Muscle of arm (tissue), 12 donors: ENCODE results near the gene SSX2IP. TPM values are rescaled to one million over a fixed set of nuclear protein-coding genes. Genes with fewer than 3 reads are reported as not detected.
"Not testable (repeated sequence)": the region's sequence is repeated elsewhere in the genome, so short reads cannot be mapped to it uniquely, and the experiment has no call there.

ENCODE experiments used
- DNase-seq: peaks from one replicate; pipeline ENCODE4 v3.0.0-alpha.2; 2013
- polyA plus RNA-seq, 12 donors: library from polyadenylated mRNA; unstranded; fragments of 120-200 nt; gene quantifications; one replicate each; pipeline ENCODE4 v1.2.1, GENCODE V29; 2013; ENCODE audit not compliant: insufficient read length in 12 of 12

Gene SSX2IP
- polyA plus RNA-seq, 12 donors: 12.5 to 24.7 (median 18.1) TPM; not detected in 1

- DNase-seq: no peak
Observed at GRCh38 chr1:84683508-84683907, 6.8 kb downstream of the SSX2IP start.

- no peak for DNase-seq
Observed at GRCh38 chr1:84682047-84682446, 8.2 kb downstream of the SSX2IP start.

DNA sequence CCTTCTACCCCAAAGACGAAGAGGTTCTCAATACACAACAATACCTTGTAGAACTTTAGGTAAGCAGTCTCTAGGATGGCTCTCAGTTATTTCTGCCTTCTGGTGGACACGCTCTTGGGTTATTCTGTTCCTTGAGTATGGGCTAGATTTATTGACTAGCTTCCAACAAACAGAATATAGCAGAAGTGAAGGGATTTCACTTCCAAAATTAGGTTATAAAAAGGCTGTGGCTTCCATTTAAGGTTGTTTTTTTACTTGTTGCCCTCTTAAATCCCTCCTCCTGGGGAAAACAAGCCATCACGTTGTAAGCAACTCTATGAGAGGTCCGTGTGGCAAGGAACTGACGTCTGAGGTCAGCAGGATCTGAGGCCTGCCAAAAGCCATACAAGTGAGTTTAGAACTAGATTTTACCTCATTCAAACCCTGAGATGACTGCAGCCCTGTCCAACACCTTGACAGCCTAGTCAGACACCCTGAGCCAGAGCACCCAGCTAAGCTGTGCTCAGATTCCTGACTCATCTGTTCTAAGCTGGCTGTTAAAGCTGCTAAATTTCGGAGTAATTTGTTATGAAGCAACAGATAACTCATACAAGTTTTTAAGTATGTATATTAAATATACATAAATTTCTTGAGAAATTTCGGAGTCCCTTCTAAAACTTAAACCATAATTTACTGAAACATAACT, 12.7 kb downstream of the SSX2IP start:
- DNase-seq: no peak

DNA sequence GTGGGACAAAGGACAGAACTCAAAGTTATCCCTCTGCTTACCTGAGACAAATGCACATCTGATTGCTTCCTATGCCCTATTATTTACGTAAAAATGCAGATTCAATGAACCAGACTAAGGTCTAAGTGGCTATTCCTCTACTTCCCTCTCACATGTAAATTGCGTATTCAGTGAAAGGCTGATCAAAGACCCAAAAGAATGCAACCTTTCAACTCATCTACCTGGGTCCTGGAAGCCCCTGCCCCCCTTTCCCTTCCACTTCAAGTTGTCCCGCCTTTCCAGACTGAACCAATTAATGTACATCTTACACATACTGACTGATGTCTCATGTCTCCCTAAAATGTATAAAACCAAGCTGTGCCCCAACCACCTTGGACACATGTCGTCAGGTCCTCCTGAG, 14.6 kb downstream of the SSX2IP start:
- DNase-seq: no peak

DNA sequence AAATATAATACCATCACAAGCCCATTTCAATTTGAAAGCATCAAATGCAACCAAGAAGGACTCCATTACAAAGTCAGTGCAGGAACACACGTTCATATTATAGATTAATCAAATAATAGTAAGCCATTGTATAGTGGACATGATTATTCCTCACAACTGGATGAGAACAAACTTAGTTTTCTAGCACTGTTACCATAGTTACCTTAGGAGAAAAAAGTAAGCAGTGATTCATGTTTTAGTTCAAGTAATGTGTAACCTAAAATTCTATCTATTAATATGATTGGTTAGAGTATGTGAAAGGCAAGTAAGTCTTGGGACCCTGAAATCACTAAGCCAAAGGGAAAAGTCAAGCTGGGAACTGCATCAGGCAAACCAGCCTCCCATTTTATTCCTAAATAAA, 15.2 kb downstream of the SSX2IP start:
- DNase-seq: no peak

- DNase-seq: no peak
Observed at GRCh38 chr1:84674705-84675104, 15.6 kb downstream of the SSX2IP start.

- DNase-seq: no peak
Observed at GRCh38 chr1:84674021-84674420, 16.2 kb downstream of the SSX2IP start.

DNA sequence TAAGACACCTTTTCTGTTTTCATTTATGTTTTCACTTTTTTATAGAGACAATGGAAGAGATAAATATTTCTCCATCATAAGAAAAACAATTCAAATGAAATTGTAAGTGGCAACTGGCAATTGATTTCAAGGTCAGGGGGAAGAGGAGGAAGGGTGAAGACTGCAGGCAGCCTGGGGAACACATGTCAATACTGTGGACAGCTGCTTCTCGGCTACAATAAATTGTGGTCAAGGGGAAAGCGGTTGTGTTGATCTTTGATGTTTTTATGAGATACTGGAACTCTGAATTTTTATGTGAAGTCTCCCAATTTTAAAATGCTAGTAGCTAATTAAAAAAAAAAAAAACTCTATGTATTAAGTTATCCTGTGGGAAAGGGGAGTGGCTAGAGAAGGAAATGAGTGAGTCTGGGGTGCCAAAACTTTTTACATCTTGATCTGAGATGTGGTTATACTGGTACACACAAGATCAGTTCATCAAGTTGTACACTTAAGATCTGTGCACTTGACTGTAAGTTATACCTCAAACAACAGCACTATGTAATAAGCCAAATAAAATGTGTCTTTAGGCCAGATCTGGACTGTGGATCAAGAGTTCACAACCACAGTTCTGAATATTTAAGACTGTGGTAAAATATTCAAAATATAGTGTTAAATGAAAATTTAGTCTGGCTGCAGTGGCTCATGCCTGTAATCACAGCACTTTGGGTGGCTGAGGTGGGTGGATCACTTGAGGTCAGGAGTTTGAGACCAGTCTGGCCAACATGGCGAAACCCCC, 18.0 kb downstream of the SSX2IP start:
- DNase-seq: no peak

- no peak for DNase-seq
Observed at GRCh38 chr1:84669831-84670230, 20.4 kb downstream of the SSX2IP start.

GRCh38 chr1:84668185-84668584, 22.1 kb downstream of the SSX2IP start:
- DNase-seq: no peak

GRCh38 chr1:84665703-84666317, 24.5 kb downstream of the SSX2IP start:
- no peak for DNase-seq

DNA sequence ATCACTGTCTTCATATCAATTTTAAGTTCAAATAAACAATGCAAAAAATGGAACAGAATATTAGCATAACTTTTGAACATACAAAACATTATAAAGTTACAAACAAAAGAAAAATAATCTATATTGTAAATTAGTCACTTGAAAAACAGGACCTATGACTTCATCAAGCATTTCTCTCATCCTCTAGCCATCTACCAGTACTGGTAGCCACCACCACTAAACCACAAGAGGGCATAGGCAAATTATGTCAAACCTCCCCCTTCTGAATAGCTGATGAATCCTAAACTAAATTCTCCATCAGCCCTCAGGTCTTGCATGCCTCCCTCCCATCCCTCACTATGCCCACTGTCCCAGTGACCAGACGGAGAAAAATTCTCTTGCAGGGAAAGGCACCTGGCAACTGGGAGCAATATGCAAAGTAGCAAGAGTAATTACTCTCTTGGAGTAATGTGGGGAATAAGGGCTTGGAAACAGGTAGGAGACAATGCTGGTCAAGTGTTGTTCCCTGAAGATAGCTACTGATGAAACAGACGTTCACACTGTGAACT, 37.1 kb downstream of the SSX2IP start:
- no peak for DNase-seq

GRCh38 chr1:84644472-84644871, 45.8 kb downstream of the SSX2IP start:
- DNase-seq: no peak

- DNase-seq: no peak
Observed at GRCh38 chr1:84643183-84643582, 47.1 kb downstream of the SSX2IP start.

DNA sequence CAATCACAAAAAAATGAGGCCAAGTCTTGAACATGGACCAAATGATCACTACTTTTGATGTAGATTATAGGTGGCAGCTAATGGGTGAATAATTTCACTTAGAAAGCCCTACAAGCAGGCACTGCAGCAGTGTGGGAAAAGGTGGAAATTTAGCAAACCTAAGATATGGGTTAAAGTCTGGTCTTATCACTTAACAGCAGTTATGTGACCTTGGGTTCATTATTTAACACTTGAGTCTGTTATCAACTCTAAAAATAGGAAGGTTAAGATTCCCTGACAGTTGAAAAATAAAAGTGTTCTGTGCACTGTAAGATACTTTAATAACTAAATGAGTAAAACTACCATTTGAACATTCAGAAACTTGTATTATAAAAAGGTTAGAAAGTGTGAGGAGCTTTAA, 47.5 kb downstream of the SSX2IP start:
- no peak for DNase-seq

DNA sequence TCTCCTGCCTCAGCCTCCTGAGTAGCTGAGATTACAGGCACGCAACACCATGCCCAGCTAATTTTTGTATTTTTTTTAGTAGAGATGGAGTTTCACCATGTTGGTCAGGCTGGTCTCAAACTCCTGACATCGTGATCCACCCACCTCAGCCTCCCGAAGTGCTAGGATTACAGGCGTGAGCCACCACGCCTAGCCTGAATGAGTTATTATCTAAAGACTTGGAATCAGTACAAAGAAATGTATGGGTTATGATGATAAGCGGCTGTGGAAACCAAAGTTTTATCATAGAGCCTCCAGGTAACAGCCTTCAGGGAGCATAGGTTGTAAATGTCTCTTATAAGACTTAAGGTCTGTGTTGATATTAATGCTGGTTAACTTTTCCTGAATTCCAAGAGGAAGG, 50.5 kb downstream of the SSX2IP start:
- DNase-seq: not testable (repeated sequence)

DNA sequence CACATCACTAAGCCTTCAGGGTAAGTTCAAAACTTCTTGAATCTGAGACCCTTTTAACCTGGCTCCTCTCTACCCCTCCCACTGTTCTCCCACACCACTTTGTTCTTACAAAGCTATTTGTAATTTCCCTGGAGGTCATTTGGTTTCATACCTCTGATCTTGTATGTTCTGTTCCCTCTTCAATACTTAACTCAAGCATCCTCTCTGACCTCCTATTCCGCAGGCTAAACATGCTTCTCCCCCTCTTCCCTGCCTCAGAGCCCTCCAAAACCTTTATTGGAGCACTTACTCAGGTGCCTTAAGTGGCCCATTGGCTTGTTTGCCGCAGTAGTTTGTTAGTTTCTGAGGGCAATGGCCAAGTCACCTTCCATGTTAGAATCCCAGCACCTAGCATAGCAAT, 54.8 kb downstream of the SSX2IP start:
- DNase-seq: no peak

DNA sequence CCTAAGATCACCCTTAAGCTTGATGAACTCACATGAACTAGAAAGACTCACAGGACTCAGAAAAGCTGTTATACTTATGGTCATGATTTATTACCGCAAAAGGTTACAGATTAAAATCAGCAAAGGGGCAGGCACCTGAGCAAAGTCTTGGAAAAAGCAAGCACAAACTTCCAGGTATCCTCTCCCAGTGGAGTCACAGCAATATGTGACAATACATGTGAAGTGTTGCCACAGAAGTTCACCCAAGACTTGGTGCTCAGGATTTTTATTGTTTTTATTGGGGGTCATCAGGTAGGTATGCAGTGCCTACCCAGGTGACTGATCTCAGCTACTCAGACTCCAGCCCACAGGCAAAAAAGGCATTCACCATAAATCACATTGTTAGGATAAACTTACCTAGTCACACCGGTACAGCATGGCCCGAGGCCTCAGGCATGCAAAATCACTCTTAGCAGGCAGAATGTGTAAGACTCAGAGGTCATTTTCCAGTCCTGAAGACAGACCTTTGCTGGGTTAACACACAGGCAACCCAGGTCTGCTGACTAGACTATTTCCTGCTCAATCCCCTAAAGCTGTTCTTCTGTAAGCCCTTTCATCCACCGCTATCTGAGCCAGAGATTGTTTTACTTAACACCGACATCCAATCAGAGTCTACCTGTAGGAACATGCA, 55.6 kb downstream of the SSX2IP start:
- no peak for DNase-seq

GRCh38 chr1:84632673-84633434, 57.4 kb downstream of the SSX2IP start:
- DNase-seq: no peak

GRCh38 chr1:84632137-84632536, 58.1 kb downstream of the SSX2IP start:
- DNase-seq: no peak

DNA sequence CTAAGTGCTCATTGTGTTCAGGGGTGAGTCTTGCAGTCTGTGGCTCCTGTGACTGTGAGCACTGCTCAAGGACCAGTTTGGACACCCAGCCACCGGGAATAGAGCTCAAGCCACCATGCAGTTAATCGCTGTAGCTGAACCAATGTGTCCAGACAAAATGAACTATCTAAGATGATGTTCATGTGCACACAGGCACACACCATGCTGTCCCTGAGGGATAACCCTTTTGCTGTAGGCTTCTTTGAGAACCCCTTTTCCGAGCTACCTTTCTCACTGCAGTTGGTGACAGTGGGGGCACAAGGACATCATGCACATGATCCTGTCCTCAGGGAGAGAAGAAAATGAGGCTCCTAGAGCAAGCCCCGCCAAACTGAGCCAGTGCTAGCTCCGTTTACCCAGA, 65.4 kb downstream of the SSX2IP start:
- DNase-seq: no peak
